HCT116 (cell line): ENCODE measurements around the gene SGK1.

Experiments
- CTCF ChIP-seq, 3 experiments: fragments of 200-600 bp in 1 of 3; sonication (generic) in 1 of 3; IDR thresholded peaks in 2 of 3; conservative IDR thresholded peaks in 1 of 3; 2 replicates each; pipeline ENCODE4 v1.5.1; 2012 to 2017; ENCODE audit warnings: low read depth in 2 of 3, low read length in 2 of 3, antibody characterized with exemption in 1 of 3, borderline replicate concordance in 1 of 3, control low read depth in 1 of 3, mild to moderate bottlenecking in 1 of 3, mixed read lengths in 1 of 3, mixed run types in 1 of 3, moderate library complexity in 1 of 3; ENCODE audit not compliant: insufficient read depth in 1 of 3
- EZH2 ChIP-seq: fragments of 200-600 bp; sonication (generic); IDR thresholded peaks from 2 replicates; pipeline ENCODE4 v1.6.1; 2017; ENCODE audit warnings: antibody characterized with exemption, mixed run types
- POLR2AphosphoS5 ChIP-seq: IDR thresholded peaks from 2 replicates; pipeline ENCODE4 v1.6.1; 2011; ENCODE audit warnings: mild to moderate bottlenecking, low read depth, low read length, moderate library complexity
- TCF7L2 ChIP-seq: IDR thresholded peaks from 2 replicates; pipeline ENCODE4 v1.7.0; 2011; ENCODE audit warnings: borderline replicate concordance, inconsistent platforms; ENCODE audit not compliant: insufficient read depth, insufficient read length; ENCODE audit errors: extremely low read depth

- no peak for TF ChIP-seq CTCF (IDR thresholded peaks at IDR 0.05 in 2 of 3, conservative IDR thresholded peaks at IDR 0.05 in 1 of 3; ENCODE audit: borderline replicate concordance in 1 of 3, insufficient read depth in 1 of 3, low read depth in 2 of 3, low read length in 2 of 3)
- no peak for TF ChIP-seq TCF7L2
- no peak for TF ChIP-seq POLR2AphosphoS5
- TF ChIP-seq EZH2, result no peak
Measured at GRCh38 chr6:134261766-134262165, 56.1 kb downstream of the SGK1 start.
